Activated CD4-positive, alpha-beta T cell treated with anti-CD3 and anti-CD28 coated beads, Interleukin-2, amount 50 U/mL, for 4 hours (primary cell): ENCODE data around the gene AIFM3.
"Not testable (repeated sequence)": the region's sequence is repeated elsewhere in the genome, so short reads cannot be mapped to it uniquely, and the experiment has no call there.

ENCODE experiments used
- DNase-seq, 2 experiments: peaks; one replicate each; pipeline ENCODE4 v3.0.0-alpha.2; 2020

Gene AIFM3

DNA sequence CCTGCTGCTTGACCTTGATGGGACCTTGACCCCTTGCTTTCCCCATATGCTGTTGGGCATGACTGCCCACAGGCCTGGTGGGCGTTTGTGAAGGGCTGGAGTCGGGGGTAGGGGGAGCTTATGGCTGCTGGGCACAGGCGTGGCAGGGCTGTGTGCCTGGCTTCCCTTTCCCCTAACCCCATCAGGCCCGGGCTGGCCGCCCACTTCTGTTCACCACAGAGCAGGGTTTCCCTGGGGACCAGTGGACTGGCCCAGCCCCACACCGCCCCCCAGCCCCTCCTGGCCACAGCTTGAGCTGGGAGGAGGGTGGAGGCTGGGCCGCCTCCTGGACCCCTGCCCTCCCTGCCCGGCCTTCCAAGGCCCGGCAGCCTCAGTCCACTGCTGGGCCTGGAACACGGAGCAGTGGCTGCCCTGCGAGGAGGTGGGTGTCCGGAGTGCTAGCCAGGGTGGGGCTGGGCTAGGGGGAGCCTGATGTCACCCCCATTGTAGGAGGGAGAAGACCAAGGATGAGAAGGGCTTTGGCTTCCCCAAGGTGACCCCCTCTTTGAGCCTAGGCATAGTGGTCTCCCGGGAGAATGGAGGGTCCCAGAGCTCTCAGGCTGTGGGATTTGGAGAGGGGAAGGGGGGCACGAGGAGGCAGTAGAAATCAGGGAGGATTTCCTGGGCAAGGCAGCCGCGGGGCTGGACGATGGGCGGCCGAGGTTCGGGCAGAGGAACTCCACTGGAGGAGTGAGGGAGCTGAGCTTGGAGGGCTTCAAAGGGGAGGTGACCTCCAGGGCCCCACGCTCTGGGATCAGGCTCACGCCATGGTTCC is at the start of gene AIFM3:
TSS of gene AIFM3 (plus strand) at position 373 of the 814 bp plus-strand sequence. CDS start 690 bp downstream, outside the sequence.
- DNase-seq, result no peak

- no peak for DNase-seq
Observed at GRCh38 chr22:20918663-20919218, 48.3 kb upstream of the AIFM3 start.

DNA sequence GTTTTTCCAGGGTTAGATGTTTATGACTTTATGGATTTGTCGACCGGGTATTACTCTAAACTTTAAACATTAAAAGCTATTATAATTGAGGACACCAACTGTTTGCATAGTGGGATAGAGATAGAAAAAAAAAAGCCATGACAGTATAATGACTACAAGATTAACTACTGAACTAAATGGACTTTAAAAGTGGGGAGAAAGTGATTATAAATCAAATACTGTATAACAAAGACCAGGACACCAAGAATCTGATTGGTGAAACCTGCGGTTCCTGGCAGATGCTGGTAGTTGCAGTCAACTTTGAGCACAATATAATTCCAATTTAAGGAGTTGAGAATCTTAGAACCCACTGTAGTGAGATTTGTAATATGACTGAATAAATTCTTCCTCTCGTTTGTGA is 47.3 kb upstream of the AIFM3 start:
- DNase-seq, result no peak

- no peak for DNase-seq
Observed at GRCh38 chr22:20920881-20921203, 46.2 kb upstream of the AIFM3 start.

DNA sequence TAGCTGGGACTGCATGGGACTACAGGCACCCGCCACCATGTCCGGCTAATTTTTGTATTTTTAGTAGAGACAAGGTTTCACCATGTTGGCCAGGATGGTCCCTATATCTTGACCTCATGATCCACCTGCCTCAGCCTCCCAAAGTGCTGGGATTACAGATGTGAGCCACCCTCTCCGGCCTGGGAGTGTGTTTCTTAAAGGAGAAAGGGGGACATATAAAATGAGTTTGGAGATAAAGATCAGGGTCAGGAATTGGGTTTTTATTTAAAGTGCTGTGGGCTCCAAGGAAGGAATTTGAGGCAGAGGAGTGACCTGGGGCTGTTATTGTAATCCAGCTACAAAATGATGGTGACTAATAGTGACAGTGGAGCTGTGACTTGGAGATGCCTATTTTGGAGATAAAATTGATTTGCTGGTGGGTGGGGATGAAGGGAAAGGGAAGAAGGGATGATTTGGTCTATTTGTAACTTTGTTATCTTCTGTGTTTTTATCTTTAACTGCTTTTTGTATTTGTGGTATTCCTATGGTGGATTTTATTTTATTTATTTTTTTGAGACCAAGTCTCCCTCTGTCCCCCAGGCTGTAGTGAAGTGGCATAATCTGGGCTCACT is 44.8 kb upstream of the AIFM3 start:
- no peak for DNase-seq

DNA sequence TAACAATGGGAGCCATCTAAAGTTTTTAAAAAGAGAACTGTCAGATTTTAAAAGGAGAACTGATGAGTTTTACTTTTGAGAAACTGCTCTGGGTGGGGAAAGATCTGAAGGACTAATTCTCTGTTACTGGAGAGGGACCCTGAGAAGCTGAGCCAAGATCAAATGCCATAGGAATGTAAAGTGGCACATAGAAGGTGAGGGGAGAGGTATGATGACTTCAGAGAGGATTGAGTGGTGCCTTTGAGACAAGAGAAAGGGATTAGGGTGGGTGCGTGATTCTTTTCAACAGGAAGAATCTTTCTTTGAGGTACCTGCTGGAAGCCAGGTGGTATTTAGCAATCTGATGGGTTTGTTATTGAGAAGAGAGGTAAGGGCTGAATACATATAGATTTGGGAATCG is 40.8 kb upstream of the AIFM3 start:
- no peak for DNase-seq

- DNase-seq, result no peak
Observed at GRCh38 chr22:20927940-20928572, 39.0 kb upstream of the AIFM3 start.

- DNase-seq, result no peak
Observed at GRCh38 chr22:20928573-20928967, 38.5 kb upstream of the AIFM3 start.

DNA sequence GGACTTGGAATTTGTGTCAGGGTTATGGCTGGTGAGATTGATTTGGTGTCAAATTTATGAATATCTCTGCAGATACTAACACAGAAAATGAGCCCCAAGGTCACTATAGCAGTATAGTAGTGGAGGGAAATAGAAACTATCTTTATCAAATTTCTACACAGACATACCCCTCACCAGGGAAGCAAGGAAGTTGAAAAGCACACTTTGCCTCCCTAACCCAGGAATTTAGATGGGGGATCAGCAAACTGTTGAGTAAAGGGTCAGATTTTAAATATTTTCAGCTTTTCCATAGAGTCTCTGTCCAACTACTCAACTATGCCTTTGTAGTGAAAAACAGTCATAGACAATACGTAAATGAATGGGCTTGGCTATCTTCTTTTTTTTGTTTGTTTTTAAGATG is 37.1 kb upstream of the AIFM3 start:
- no peak for DNase-seq

DNA sequence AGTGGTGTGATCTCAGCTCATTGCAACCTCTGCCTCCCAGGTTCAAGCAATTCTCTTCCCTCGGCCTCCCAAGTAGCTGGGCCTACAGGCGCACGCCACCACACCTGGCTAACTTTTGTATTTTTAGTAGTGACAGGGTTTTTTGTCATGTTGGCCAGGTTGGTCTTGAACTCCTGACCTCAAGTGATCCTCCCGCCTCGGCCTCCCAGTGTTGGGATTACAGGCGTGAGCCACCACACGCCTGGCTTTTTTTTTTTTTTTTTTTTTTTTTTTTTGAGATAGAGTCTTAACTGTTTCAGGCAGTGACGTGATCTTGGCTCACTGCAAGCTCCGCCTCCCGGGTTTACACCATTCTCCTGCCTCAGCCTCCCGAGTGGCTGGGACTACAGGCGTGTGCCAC is 36.6 kb upstream of the AIFM3 start:
- not testable (repeated sequence) for DNase-seq

DNA sequence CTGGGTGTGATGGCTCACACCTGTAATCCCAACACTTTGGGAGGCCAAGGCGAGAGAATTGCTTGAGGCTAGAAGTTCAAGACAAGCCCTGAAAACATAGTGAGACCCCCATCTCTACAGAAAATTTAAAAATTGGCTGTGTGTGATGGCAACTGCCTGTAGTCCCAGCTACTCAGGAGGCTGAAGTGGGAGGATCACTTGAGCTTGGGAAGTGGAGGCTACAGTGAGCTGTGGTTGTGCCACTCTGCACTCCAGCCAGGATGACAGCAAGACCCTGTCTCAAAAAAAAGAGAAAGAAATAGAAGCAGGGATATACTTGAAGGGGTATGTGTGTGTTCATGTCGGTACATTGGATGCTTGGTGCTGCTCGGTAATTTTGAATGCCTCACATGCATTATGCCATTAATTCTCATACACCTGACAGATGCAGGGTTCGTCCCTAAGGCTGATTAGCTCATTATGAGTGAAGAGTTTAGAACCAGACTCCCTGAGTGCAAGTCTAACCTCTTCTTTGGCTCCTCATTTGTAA is 35.9 kb upstream of the AIFM3 start:
- no peak for DNase-seq

DNA sequence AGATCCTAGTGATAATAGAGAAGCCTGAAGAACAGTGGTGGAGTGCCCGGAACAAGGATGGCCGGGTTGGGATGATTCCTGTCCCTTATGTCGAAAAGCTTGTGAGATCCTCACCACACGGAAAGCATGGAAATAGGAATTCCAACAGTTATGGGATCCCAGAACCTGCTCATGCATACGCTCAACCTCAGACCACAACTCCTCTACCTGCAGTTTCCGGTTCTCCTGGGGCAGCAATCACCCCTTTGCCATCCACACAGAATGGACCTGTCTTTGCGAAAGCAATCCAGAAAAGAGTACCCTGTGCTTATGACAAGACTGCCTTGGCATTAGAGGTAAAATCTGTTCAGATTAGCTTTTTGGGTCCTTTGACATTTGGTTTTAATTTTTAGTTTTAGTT is 33.1 kb upstream of the AIFM3 start:
- no peak for DNase-seq

GRCh38 chr22:20935049-20935448 is 32.0 kb upstream of the AIFM3 start:
- not testable (repeated sequence) for DNase-seq

DNA sequence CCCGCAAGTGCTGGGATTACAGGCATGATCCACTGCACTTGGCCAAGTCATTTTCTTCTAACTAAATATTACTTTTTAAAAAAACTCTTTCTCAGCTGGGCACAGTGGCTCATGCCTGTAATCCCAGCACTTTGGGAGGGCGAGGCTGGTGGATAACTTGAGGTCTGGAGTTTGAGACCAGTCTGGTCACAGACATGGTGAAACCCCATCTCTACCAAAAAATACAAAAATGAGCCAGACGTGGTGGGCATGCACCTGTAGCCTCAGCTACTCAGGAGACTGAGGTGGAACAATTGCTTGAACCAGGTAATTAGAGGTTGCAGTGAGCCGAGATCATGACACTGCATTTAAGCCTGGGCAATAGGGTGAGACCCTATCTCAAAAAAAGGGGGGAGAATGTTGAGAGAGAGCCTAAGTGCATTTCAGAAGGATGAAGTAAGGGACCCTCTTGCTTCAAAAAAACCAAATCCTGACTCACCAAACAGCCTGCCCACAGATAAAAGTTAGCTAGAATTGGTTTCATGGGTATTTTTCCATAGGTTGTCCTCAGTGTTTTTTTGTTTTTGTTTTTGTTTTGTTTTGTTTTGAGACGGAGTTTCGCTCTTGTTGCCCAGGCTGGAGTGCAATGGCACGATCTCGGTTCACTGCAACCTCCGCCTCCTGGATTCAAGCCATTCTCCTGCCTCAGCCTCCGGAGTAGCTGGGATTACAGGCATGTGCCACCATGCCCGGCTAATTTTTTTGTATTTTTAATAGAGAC is 31.1 kb upstream of the AIFM3 start:
- DNase-seq, result not testable (repeated sequence)

- no peak for DNase-seq
Observed at GRCh38 chr22:20937031-20937793, 29.8 kb upstream of the AIFM3 start.

DNA sequence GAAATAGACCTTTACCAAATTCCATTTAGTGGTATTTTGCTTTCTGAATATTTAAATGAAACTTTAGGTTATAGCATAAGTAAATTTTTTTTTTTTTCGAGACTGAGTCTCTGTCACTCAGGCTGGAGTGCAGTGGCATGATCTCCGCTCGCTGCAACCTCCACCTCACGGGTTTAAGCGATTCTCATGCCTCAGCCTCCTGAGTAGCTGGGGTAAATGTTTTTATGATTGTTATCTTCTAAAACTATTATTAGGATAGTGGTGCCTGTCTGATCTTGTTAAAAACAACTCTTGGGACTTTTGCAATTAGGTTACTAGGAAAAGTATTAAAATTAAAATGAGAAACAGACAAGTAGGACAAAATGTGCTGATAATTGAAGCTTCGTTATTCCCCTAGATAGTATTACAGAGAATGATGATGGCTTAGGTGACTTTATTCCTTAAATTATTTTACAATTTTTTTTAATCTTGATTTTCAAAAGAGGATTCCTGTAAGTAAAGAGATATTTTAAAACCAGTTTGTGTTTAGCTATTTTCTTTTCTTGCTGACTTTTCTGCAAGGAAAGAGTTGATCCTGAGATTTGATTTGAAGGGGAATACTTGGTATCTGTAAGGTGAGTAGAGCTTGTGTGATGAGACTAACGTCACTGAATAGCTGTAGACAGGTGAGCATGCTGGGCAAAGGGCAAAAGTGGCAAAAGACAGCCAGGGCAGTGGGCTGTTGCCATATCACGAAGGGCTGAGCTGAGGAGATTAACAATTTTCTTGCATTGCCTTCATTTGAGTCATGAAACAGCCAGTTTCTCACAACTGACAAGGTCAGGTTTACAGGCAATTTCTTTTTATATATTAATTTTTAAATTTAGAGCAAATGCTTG is 29.0 kb upstream of the AIFM3 start:
- no peak for DNase-seq

- DNase-seq, result not testable (repeated sequence)
Observed at GRCh38 chr22:20939457-20940185, 27.4 kb upstream of the AIFM3 start.

GRCh38 chr22:20940186-20940651 is 26.8 kb upstream of the AIFM3 start:
- DNase-seq, result no peak

DNA sequence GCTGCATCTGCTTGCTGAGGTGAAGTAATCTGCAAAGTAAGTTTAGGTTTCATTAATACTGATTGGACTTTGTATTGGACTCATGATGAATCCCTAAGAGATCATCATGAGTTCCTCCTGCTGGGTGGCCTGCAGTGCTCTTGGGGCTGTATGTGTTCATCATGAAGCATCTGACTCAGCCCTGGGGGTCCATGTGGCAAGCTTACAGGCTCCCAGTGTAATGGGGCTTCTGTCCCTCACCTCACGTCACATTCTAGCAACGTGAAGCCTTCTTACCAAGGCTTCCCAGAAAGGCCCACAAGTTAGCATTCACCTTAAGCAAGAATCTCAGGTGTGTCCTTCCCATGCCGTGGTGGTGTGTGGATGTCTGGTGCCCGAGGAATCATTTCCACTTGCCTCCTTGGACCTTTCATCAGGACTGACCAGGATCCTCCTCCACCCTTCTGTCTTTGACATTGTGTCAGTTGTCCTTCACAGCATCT is 26.1 kb upstream of the AIFM3 start:
- DNase-seq, result no peak
